HG03439 (cell line): ENCODE results near the gene ADA.
"Not testable (repeated sequence)": the region's sequence is repeated elsewhere in the genome, so short reads cannot be mapped to it uniquely, and the experiment has no call there.

ENCODE experiments used
- ATAC-seq: cut with Tn5 transposase; IDR thresholded peaks from one replicate; pipeline ENCODE4 v1.9.1; 2021; ENCODE audit warnings: mild to moderate bottlenecking, moderate library complexity; ENCODE audit not compliant: unreplicated experiment

Gene ADA

DNA sequence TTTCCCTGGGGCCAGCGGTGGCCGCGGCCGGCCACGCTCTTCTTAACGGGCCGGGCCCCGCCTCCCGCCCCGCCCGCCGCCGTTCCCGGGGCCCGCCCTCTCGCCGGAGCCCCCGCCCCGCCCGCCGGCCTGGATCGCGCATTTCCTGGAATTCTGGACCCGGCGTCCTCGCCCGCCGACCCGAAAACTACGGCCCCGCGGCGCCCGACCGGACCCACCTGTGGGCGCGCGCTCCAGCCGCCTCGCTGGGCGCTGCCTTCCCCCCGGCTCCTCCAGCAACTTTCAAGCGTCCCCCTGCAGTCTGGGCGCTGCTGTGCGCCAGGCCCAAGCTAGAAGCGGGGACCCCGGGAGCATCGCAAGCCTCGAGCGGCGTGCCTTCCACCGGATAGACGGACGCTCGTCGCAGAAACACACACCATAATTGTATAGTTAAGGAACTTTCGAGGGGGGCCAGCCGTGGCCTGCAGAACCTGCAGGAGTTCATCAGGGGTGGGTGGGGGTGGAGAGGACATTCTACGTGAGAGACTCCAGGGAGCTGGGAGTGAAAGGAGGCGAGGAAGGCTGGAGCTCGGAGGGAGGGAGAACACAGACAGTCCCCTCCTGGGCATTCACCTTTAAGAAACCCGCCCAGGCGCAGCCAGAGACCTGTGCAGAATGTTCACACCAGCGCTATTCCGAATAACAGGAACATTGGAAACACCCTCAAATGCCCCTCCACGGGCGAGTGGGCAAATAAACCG is at the start of gene ADA:
Gene ADA, minus strand, starts transcription at position 16 of the 740 bp plus-strand sequence. CDS start 92 bp downstream, outside the sequence.
- no peak for ATAC-seq

DNA sequence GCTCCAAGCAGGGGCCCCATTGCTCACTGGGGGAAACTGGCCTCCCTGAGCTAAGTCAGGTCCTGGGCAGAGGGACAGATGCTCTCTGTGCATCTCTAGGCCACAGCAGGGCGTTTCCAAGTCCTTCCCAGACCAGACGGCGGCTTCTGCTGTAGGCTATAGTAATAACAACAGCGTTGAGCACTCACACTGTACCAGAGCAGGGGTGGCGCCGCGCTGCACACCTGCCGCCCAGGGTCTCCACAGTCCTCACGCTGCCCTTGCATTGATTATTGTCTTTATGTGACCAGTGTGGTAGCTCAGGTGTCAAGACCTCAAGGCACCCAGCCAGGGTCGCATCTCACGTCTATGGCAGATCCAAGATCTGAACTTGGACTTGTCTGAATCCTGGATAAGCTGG is 48.8 kb upstream of the ADA start:
- no peak for ATAC-seq

DNA sequence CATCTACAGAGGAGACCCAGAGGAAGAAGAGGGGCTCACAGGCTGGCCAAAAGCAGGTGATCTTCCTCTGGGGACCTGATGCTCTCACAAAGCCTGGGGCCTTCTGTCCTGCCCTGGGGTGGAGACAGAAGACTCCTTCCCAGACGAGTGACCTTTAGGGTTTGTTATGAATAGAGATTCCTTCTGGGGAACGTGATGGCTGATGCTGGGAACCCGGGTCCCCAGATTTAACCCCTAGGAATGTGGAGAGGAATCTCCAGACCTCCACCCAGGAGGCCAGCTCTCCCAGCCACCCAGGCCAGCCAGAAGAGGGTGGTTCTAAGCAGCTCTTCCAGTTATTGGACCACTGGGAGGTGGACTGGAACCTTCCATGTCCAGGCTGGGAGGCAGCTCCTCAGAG is 46.9 kb upstream of the ADA start:
- ATAC-seq: no peak

DNA sequence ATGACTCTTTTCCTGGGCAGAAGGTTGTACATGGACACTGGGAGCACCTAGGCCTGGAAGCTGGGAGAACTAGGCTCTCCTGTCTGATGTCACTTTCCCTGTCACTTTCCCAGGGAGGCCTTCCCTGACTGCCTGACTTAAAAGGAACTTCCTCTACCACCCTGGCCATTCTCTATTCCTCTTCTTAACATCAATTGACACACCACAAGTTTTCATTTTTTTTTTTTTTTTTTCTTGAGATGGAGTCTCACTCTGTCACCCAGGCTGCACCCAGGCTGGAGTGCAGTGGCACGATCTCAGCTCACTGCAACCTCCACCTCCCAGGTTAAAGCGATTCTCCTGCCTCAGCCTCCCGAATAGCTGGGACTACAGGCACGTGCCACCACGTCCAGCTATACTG is 45.5 kb upstream of the ADA start:
- not testable (repeated sequence) for ATAC-seq

DNA sequence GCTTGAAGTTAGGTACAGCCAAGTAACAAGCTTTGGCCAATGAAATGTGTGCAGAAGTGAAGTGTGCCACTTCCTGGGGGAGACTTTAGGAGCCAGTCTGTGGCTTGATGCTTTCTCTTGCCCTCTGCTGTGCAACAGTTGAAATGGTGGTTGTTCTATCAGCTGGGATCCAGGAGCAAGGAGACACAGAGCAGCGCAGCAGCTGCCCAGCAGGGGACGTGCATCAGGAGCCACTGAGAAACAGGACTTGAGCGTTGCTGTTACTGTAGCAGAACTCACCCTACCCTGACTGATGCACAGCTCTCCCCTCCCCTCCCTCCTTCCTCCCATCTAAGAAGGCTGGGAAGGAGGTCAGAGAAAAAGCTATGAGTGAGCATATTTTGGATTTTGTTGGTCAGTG is 44.8 kb upstream of the ADA start:
- no peak for ATAC-seq

DNA sequence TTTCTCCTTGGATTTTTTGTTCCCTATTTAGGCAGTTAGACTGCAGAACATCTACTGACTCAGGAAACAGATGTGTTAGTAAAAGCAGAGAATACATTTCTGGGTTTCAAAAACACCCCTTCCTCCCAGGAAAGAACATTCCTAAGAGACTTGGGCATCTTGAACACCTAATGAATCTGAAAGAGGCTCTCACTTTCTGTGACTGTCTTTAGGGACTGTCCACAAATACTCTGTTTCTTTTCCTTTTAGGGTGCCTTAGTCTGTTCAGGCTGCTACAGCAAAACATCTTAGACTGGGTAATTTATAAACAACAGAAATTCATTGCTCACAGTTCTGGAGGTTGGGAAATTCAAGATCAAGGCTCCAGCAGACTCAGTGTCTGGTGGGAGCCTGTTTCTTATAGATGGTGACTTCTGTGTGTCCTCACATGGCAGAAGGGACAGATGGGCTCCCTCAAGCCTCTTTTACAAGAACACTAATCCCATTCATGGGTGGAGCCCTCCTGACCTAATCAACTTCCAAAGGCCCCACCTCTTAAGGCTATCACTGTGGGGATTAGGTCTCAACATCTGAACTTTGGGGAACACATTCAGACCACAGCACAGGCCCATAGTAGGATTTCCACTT is 44.3 kb upstream of the ADA start:
- no peak for ATAC-seq

DNA sequence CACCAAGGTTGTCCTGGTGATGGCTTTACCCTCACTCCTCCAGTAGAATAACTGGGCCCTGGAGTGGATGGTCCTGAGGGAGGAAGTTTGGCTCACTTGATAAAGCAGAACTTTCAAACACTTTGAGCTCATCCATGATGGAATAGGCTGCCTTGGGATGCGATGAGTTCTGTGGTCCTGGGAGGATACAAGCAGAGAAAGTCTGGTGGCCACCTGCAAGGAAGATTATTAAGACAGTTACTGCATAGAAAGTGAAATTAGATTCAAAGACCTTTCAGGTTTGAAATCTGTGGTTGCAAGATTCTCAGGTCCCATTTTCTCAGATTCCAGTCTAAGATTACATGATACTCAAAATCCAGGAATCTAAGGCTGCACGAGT is 43.8 kb upstream of the ADA start:
- no peak for ATAC-seq

DNA sequence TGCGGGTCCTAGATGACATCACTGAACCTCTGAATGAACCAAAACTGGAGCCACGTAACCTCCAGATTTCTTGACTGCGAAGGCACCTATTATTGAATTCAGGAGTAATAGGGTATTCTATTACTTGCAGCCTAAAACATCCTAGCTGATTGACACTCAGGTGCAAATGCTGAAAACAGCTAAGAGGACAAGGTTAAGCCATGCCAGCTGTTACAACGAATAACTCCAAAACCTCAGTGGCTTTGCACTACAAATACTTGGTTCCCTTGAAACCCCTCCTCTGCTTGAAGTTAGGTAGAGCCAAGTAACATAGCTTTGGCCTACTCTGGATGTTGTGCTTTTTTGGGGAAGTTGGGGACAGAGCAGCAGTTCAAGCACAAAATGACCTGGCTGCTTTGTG is 42.7 kb upstream of the ADA start:
- no peak for ATAC-seq

DNA sequence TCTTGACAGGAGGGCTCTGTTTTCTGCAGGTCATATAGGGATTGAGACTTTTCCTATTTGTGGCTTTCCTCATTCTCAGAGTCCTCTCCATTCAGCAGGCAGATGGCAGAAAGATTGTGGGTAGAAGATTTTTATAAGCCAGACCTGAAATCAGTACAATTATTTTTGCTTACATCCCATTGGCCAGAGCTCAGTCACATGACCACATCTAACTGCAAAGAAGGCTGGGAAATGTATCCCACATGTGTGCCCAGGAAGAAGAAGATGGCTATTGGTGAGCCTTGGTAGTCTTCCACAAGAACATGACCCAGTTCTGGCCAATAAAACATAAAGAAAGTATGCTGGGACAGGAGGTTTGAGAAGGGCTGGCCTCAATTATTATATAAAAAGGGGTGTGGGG is 42.1 kb upstream of the ADA start:
- no peak for ATAC-seq

DNA sequence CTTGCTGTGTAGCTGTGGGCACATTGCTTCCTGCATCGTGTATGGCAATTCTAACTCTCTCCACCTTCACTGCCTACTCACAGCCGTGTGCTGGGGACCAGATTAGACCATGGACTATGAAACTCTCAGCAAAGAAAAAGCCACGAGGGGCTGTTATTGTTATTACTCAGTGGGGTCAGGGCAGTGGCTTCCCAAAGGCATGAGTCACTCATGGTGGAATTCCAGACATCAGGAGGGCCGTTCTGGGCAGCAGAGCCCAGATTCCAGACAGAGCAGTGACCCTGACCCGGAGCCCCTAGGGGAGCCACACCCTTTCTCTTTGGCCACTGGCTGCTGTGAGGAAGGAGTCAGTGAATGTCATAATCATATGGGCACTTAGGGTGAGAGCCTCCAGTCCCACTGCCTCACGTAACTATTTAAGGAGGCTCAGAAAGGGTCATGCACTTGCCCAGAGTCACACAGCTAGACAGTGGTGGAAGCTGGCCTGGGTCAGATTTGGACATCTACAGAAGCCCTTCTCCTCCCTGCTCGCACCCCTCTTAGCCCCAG is 41.5 kb upstream of the ADA start:
- ATAC-seq: no peak

DNA sequence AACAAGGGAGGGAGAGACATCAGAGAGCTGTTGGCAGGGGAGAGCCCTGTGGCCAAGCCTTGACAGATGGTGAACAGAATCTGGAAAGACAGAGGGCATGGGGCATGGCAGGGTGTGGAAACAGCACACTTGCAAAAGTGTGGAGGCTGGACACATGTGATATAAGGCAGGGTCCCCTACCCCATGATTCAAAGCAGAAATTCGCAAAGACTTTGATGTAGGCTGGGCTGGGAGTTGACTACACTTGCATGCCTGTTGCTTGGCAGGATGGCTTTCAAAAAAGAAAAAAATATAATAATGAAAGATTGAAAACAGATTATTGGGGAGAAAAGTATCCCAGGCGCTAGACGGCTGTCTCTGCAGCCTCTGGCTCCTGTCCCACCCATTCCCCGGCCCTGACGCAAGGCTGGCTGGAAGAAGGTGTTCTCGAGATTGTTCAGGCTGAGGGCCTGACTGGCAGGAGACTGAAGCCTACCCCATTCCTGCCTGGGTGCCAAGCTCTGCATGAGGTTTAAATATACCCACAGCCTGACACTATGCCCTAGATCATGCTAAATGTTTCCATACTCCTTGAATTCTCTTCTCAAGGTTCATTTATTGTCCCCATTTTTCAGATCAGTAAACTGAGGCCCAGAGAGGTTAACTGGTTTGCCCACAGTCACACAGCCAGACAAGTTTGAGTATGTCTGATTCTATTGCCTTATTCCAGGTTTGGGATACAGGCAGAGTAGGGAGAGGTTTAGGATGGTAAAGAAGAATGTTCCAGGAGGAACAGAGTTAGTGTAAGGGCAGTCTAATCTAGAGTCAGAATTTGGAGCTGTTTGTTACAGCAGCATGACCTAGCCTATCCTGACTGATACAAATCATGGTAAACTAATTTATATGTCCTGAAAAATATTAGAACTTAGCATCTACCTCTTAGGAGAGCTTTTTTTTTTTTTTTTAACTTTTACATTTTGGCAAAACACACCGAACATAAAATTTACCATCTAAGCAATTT is 40.2 kb upstream of the ADA start:
- no peak for ATAC-seq

DNA sequence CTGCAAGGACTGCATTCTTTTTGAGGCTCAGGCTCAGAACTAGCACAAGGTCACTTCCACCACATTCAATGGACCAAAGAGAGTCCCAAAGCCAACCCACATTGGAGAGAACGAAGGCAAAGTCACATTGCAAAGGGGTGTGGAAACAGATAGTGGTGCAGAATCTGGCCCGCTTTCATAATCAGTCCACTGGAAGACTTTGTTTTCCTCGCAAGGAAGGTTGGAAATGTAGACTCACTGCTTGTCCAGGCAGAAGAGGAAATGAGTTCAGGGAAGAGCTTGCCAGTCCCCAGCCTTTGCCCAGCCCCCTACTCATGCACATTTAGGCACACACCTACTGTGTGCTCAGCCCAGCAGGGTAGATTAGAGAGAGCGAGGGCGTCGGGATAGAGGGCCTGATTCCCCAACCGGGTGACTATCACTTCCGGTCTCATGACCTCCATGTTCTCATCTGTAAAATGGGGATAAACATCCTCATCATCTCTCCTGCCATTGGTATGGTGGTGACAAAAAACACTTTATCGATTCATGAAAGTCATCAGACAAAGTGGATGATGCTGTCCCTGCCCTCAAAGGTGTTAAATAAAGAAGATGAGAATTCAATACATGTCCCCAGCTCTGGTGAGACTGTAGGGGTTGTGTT is 39.4 kb upstream of the ADA start:
- ATAC-seq: no peak

DNA sequence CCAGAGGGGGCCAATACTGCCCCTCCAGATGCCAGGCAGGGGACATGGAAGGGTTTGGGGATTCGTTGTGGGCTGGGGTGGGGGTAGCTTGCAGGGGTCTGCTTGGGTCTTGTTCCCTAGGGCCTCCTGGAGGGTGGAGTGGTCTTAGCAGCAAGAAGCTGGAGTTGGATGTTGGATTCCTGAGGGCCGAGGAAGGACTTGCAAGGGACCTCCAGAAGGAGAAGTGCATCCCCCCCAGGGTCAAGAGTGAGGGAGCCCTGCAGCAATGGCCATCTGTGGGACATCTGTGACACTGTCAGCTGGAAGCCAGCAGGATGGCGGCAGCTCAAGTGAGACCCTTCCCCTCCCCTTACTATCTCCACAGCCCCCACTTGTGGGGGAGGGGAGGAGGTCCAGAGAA is 38.3 kb upstream of the ADA start:
- ATAC-seq: no peak

DNA sequence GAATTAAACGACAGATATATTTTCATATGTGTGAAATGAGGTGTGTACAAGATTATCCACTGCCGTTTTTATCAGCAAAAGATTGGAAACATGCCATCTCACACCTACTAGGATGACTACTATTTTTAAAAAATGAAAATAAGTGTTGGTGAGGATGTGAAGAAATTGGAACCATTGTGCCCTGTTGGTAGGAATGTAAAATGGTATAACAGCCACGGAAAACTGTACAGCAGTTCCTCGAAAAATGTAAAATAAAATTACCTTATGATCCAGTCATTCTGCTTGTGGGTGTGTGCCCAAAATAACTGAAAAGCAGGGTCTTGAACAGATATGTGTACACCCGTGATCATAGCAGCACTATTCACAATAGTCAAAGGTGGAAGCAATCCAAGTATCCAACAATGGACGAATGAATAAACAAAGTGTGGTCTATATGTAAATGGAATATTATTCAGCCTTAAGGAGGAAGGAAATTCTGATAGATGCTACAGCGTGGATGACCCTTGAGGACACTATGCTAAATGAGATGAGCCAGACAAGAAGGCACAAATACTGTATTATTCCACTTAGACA is 36.6 kb upstream of the ADA start:
- ATAC-seq: no peak

DNA sequence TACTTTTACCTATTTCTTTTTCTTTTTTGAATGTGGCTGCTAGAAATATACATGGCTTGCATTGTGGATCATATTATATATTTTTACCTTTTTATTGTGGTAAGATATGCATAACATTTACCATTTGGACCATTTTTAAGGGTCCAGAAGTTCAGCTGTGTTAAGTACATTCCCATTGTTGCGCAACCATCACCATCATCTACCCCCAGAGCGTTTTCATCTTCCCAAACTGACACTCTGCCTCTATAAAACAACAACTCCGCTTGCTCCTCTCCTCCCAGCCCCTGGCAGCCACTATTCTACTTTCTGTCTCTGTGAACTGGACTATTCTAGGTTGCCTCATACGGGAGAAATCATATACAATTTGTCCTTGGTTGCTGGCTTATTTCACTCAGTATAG is 35.4 kb upstream of the ADA start:
- ATAC-seq: no peak

DNA sequence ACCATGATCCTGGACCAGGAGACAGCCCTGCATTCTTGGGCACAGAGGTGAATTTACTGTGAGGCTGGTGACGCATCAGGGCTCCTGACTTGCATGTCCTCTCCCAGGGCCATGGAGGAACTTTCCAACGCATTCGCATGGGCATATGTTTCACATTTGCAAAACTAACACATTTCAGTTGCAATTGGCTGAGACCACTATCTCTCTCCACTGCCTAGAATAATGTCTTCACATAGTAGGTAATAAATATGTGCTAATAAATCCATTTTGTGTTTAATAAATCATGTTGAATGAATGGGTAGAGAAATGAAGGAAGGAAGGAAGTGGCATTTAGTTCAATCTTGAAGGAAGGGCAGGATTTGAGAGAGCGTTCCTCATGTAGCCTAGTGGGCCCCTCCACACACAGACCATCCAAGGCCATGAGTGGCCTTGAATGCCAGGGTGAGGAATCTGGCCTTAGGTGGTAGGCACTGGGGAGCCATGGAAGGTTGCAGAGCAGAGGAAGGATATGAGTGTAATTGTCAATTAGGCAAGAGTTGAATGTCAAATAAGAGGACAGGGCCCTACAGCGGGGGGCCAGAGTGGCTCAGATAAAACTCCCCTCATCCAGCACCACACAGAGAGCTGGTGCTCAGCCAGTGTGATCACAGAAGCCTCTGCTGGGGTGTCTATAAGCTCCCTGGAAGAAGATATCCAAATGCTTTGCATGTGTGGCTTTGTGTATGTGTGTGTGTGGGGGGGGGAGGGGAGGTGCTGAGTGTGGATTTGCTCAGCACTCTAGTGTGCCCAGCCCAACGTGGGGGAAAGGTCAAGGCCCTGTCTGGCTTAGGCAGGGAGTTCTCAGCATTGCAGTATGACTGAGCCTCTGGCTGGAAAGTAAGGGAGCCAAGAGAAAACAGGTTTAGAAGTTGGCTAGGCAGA is 32.8 kb upstream of the ADA start:
- no peak for ATAC-seq

DNA sequence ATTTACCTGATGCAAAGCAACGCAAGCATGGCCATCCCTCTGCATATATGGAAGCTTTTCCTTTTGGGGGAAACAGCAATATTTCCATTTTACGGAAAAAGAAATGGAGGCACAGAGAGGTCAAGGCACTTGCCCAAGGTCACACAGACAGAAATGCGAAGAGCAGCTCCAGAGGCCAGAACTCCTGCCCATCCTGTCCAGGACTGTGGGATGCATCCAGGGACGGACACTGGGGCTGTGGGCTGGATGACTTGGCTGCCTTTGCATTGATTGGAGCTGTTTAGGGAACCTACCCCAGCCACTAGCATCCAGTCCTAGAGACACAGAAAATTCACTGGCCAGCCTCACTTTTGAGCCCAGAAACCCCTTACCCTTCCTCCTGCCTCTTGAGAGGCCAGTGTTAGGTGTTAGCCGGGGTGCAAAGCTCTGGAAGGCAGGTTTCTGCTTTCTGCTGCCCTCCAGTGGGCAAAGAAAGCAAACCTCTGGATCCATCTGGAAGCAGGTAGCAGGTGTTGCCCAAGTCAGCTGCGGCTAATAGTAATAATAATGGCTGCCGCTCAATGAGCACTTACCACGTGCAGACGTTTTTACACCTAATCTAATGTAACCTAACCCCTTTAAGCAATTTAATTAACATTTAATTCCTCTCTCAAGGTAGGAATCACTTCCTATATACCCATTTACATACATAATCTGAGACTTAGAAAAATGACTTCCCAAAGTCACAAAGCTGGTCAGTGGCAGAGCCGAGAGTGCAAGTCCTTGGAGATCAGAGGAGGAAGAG is 32.0 kb upstream of the ADA start:
- ATAC-seq: no peak

DNA sequence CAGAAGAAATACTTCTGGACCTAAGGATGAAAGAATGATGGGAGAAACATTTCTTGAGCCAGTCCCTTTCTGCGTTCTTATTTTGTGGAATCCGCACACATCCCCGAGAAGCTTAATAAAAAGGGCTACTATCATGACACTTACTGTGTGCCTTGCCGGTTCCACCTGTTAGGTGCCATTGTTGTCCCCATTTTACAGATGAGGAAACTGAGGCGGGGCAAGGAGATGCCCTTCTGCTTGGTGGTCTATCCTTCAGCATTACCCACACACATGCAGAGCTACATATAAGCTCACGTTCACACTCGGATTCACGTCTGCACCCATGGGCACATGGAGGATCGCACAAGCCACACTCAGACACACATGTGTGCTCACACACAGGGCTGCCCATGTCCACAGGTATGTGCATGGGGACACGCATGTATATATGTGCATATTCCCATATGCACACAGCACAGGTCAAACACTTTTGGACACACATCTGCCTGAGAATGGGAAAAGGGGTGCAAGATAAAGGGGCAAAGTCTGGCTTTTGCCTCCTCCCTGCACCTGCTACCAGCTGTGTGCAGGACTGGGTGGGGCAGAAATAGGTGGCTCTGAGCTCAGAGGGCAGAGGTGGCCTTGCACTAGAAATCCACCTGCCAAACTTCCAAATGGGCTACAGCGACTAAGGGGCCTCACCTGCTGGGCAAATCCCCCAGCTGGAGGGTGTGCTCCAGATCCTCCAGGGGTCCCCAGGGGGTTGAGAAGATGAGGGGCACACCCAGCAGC is 30.5 kb upstream of the ADA start:
- no peak for ATAC-seq
